Gastroesophageal sphincter (tissue), 3 donors: ENCODE data around the gene AGPAT4.

Experiments used
- EP300 ChIP-seq: sonication (generic); formaldehyde crosslinking; IDR thresholded peaks from one replicate; pipeline ENCODE4 v1.6.1; 2017; ENCODE audit warnings: antibody characterized with exemption, mild to moderate bottlenecking
- POLR2A ChIP-seq, 2 donors: fragments of 450-650 bp; IDR thresholded peaks; one replicate each; pipeline ENCODE4 v1.6.1; 2017; ENCODE audit warnings: antibody characterized with exemption in 2 of 2, mild to moderate bottlenecking in 2 of 2, moderate library complexity in 1 of 2
- POLR2AphosphoS5 ChIP-seq: sonication (generic); formaldehyde crosslinking; IDR thresholded peaks from one replicate; pipeline ENCODE4 v1.6.1; 2017; ENCODE audit warnings: antibody characterized with exemption
- TF ChIP-seq, protein P1 (sequence below), 4 experiments: fragments of 200-600 bp in 2 of 4; fragments of 450-650 bp in 2 of 4; sonication (generic) in 1 of 4; IDR thresholded peaks; one replicate each; pipeline ENCODE4 v1.5.1; 2017 to 2019; ENCODE audit warnings: antibody characterized with exemption in 4 of 4, mild to moderate bottlenecking in 2 of 4, moderate library complexity in 2 of 4

DNA sequence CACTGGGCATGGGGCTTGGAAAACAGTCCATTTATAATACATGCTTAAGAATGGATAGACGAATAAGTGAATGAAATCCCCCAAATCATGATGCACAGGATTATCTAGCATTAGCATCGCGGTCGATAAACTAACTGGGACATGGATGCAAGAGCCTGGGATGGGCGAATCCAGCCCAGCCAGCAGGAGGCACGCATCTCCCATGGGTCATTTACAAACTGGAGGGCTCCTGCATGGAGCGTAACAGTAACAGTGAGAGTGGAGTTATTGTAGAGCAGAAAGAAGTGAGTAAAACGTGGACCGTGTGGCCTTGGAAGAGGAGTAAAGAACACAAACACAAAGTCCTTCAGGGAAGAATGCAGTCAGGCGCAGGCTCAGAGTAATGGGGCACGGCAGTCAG is 136.5 kb downstream of the AGPAT4 start:
- TF ChIP-seq, protein P1, sequence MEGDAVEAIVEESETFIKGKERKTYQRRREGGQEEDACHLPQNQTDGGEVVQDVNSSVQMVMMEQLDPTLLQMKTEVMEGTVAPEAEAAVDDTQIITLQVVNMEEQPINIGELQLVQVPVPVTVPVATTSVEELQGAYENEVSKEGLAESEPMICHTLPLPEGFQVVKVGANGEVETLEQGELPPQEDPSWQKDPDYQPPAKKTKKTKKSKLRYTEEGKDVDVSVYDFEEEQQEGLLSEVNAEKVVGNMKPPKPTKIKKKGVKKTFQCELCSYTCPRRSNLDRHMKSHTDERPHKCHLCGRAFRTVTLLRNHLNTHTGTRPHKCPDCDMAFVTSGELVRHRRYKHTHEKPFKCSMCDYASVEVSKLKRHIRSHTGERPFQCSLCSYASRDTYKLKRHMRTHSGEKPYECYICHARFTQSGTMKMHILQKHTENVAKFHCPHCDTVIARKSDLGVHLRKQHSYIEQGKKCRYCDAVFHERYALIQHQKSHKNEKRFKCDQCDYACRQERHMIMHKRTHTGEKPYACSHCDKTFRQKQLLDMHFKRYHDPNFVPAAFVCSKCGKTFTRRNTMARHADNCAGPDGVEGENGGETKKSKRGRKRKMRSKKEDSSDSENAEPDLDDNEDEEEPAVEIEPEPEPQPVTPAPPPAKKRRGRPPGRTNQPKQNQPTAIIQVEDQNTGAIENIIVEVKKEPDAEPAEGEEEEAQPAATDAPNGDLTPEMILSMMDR (IDR thresholded peaks at IDR 0.05), result no peak
- TF ChIP-seq POLR2AphosphoS5 (no peak), EP300 (no peak), POLR2A (IDR thresholded peaks at IDR 0.05) (no peak)
